GM21360 (cell line): ENCODE data around the gene PLVAP.
A peak's percentile ranks its signal among the peaks of the same experiment; 100 is the strongest.

Source experiments
- ATAC-seq: cut with Tn5 transposase; IDR thresholded peaks from one replicate; pipeline ENCODE4 v1.9.1; 2021; ENCODE audit warnings: mild to moderate bottlenecking, moderate library complexity; ENCODE audit not compliant: unreplicated experiment

Gene PLVAP

GRCh38 chr19:17336872-17337674 lies 40.1 kb downstream of the PLVAP start, which contains the start of gene GTPBP3:
Gene GTPBP3, plus strand, starts transcription at chr19:17337553. Its CDS starts 59 bp downstream, at chr19:17337612.
- peak; percentile 73 for ATAC-seq

DNA sequence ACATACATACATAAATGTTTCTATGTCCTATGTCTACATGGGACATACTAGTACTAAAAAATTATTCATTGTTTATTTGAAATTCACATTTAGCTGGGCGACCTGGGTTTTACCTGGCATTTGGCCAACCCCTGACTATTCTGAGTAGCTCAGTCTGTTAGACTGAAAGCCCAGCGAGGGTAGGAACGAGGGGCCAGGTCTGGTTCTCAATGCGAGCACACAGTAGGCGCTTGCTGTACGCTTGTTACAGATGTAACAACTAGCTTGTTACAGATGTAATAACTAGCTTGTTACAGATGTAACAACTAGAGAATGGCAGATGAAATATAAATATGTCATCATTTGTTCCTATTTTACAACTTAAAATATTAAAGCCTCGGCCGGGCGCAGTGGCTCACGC lies 41.6 kb downstream of the PLVAP start:
- ATAC-seq: no peak

DNA sequence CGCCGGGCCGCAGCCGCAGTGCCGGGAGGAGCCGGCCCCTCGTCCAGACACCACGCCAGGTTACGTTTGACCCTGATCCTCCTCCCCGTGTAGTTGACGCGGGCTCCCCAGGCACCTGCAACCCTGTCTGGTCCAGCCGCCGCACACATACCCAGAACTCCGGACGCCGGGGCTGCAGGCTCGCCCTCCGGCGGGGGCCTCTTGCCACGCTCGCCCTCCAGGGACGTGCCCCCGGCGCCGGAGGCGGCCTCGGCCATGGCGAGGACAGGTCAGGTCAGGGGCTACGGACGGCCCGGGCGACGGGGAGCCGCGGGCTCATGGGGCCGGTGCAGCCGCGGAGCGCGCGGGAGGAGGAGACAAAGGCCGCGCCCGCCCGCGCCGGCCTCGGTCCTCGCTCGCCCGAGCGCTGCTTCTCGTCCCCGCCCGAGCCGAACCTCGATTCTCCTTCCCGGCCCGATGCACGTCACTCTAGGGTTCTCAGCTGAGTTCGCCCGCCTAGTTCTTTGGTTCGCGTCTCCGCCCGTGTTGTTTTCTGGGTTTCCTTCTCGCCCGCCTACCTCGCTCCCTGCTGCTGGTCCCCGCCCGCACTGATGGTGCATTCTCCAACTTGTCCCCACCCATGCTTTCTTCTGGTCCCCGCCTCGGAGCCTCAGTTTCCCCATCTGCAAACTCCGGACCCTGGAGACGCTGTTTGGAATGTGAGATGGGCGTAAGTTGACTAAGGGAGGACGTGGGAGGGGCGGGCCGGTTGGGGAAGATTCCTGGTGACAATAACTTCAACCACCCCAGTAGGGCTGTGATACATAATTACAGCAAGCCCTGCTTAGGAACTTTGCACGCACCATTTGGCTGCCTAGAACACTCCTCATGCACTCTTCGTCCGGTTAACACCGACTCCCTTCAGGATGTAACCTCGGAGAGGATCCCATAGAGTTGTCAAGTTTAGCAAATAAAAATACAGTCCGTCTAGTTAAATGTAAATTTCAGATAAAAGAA lies 42.4 kb downstream of the PLVAP start, which contains the start of gene ANO8:
Gene ANO8, minus strand, starts transcription at position 442 of the 996 bp plus-strand sequence. Its CDS starts 185 bp downstream, at position 257.
- ATAC-seq: no peak

GRCh38 chr19:17333611-17334413 lies 43.3 kb downstream of the PLVAP start:
- no peak for ATAC-seq

DNA sequence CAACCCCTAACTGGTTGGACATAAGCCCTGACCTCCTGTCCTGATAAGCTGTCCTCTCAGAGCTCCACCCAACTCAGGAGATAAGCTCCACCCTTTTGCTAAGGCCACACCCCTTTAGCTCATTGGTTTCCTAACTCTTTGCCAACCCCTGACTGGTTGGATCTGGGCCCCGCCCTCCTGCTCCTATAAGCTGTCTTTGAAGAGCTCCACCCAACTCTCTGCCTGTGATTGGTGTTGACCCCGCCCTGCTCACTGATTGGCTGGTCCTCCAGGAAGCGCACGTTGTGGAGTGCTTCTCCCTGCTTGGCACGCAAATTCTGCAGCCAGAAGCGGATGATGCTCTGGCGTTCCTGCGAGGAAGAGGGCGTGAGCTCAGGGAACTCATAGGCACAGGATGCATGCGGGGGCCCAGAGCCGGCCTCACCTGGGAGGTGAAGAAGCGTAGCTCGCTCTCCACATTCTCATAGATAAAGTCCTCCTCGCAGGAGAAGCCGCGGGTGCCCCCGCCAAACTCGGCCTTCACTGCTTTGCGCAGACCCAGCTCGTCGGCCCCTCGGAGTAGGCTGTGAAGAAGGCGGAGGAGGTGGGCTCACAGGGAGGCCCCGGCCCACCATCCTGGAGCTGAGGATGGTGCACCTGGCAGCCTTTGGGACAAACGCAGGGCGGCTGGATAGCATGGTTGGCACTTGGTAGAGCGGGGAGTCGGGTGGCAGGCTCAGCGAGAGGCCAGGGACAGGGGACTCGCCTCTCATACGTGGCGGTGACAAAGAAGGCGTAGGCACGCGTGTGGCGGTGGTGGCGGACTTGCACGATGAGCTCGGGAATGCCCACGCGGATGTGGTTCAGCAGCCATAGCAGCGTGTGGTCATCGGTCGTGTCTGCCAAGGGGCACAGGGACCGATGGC lies 44.2 kb downstream of the PLVAP start:
- ATAC-seq: no peak

DNA sequence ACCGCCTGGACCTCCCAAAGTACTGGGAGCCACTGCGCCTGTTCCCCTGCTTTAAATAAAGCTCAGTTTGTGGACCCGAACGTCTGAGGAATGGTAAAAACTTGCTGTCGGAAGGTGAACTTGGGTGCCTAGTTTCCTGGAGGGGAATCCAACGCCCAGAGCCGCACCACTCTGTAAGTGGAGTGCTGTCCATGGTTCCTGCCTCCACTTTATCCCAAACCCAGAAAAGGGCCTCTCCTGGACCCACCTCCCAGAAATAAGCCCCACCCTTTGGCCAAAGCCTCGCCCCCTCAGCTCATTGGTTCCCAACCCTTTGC lies 44.8 kb downstream of the PLVAP start:
- no peak for ATAC-seq

DNA sequence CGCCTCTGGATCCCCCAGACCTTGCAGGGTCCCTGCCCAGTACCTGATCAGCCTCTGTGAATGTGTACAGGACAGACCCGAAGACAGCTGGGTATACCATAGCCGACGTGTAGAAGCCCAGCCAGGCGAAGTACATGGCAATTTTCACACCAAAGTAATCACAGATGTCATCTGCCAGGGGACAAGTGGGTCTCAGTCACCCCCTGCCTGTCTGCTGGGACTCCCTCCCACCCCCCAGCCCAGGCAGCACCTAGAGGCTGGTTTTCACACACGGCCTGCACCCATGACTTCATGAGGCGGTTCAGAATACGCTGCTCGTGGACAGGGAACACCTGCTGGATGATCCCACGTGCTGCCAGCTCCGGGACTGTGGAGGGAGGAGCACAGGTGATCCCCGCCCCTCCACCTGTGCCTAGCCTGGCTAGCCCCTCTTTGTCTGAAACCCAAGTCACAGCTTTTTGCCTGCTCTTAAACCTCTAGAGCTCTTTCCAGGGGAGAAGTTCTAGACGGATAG lies 46.0 kb downstream of the PLVAP start:
- ATAC-seq: no peak

GRCh38 chr19:17330262-17331044 lies 46.7 kb downstream of the PLVAP start:
- ATAC-seq: no peak

GRCh38 chr19:17329366-17330261 lies 47.5 kb downstream of the PLVAP start:
- ATAC-seq: no peak

GRCh38 chr19:17328517-17329365 lies 48.4 kb downstream of the PLVAP start:
- no peak for ATAC-seq

DNA sequence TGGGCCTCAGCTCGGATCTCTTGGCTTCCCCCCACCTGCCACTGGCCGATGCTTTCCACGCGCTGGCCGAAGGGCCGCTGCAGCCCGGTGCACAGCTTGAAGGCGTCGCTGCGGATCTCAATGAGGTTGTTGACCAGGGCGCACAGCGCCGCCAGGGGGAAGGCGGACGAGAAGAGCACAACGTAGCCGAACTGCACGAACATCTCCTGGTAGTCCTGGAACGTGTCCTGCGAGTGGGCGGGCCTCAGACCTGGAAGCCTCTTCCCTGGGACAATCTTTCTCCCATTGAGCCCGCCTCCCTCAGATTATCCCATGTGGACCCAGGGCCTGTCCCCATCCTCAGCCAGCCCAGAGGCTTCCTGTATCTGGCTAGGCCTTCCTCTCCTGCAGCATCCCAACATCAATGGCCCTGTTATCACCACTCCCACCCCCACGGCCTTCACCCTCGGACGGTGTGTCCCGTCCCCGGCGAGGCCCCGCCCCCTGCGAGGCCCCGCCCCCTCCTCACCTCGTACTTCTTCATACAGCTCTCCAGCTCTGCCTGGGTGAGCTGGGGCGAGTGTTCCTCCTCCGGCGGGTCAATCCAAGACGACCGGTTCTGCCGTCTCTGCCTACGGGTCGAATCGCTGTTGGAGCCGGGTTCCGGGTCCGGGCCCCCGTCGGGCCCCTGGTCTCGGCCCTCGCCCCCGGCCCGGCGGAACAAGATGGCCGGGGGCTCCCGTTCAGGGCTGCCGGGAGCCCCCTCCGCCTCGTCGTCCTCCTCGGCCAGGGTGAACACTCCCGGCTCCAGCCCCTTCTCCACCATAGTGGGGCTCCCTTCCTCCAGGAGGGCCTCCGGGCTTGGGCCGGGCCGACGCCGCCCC lies 49.3 kb downstream of the PLVAP start:
- ATAC-seq: no peak

- no peak for ATAC-seq
These were observed 50.0 kb downstream of the PLVAP start for GRCh38 chr19:17327068-17327653.

DNA sequence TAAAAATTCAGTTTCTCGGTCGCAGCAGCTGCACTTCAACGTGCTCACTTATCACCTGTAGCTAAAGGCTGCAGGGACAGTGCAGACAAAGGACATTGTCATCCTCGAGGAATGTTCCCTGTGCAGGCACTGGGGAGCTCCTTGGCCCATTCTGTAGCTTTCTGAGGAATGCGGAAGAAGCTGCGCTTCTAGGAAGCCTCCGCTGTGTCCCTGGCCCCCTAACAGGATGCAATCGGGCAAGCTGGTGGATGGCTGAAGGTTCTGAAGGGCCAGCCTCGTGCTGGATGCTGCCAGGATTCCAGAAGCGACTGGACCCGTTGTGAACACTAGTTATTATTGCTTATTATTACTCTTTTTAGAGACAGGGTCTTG lies 50.6 kb downstream of the PLVAP start:
- ATAC-seq: no peak

GRCh38 chr19:17325881-17326594 lies 51.1 kb downstream of the PLVAP start:
- no peak for ATAC-seq

- no peak for ATAC-seq
These were observed 52.0 kb downstream of the PLVAP start for GRCh38 chr19:17325133-17325532.
